ENCODE measurements around the gene TUBG1. TPM values are rescaled to one million over a fixed set of nuclear protein-coding genes. Genes with fewer than 3 reads are reported as not detected.

The TUBG1 gene
- total and polyA plus RNA-seq, 9 of the 15 experiments (the other 6 are each of a cell fraction or from before 2014, with no cell fraction given): 33.1 to 147 (median 66.0) TPM

DNA sequence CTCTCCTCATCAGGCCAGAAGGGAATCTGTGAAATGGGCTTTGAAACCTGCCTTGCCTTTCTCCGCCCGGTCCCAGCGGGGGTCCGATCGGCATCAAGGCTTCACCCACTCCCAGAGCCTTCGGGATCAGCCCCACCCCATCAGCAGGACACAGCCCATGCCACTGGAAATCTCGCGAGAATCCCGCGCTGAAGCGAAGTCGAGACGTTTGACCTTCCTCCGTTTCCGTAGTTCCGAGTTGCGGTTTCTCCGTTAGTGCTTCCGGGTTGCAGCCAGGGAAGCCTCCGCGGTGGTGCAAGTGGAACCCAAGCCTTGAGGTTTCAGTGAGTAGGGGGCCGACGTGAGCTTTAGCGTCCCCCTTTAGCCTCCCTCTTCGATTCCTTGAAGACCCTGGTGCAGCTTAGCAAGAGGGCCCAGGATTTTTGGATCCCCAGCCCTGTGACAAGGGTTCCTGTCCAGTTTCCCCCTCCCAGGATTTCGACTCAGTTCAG, 47.5 kb upstream of the TUBG1 start, which contains the start of gene COASY (continued):
- TF ChIP-seq, protein P1, sequence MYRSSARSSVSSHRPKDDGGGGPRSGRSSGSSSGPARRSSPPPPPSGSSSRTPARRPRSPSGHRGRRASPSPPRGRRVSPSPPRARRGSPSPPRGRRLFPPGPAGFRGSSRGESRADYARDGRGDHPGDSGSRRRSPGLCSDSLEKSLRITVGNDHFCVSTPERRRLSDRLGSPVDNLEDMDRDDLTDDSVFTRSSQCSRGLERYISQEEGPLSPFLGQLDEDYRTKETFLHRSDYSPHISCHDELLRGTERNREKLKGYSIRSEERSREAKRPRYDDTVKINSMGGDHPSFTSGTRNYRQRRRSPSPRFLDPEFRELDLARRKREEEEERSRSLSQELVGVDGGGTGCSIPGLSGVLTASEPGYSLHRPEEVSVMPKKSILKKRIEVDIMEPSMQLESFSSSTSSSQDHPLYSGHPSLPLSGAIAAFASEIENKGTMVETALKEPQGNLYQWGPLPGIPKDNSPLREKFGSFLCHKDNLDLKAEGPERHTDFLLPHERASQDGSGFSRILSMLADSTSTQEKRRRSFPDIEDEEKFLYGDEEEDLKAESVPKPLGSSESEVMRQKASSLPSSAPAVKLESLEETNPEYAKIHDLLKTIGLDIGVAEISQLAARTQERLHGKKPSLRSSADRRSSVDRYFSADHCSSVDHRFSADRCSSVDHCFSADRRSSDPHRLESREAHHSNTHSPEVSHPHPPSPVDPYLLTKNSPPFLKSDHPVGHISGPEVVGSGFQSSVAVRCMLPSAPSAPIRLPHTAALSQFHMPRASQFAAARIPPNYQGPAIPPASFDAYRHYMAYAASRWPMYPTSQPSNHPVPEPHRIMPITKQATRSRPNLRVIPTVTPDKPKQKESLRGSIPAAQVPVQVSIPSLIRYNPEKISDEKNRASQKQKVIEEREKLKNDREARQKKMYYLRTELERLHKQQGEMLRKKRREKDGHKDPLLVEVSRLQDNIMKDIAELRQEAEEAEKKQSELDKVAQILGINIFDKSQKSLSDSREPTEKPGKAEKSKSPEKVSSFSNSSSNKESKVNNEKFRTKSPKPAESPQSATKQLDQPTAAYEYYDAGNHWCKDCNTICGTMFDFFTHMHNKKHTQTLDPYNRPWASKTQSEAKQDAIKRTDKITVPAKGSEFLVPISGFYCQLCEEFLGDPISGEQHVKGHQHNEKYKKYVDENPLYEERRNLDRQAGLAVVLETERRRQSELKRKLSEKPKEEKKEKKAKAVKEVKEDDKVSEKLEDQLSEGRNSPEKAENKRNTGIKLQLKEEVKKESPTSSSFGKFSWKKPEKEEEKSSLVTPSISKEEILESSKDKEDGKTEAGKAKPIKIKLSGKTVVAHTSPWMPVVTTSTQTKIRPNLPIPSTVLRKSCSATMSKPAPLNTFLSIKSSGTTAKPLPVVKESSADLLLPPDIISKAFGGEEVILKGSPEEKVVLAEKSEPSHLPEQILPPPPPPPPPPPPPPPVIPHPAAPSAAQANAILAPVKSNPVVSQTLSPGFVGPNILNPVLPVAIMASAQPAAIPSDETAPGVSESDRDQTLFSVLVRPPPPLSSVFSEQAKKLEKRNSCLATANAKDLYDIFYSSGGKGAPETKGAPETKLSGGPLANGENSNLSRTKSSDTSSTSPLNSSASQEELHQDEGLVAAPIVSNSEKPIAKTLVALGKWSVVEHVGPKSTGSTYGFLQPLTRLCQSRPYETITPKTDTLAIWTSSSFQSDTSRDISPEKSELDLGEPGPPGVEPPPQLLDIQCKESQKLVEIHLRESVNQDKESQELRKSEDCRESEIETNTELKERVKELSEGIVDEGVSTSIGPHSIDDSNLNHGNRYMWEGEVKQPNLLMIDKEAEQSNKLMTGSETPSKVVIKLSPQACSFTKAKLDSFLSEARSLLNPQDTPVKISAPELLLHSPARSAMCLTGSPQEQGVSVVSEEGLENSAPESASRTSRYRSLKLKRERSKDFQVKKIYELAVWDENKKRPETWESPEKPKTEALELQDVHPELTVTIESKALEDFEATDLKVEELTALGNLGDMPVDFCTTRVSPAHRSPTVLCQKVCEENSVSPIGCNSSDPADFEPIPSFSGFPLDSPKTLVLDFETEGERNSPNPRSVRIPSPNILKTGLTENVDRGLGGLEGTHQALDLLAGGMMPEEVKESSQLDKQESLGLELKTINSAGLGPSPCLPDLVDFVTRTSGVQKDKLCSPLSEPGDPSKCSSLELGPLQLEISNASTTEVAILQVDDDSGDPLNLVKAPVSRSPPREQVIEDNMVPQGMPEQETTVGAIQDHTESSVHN (IDR thresholded peaks at IDR 0.05; ENCODE audit: borderline replicate concordance in 1 of 2, low read depth in 1 of 2): no peak
- TF ChIP-seq ZNF764 (CRISPR knock-in tag; IDR thresholded peaks at IDR 0.05; ENCODE audit: low read depth) (no peak), KLF10 (CRISPR knock-in tag; IDR thresholded peaks at IDR 0.05) (no peak), ZNF586 (CRISPR knock-in tag; conservative IDR thresholded peaks at IDR 0.05) (no peak), POU5F1 (IDR thresholded peaks at IDR 0.05; ENCODE audit: borderline replicate concordance, low read depth, low read length, partially characterized antibody) (peak; percentile 98), ARID2 (IDR thresholded peaks at IDR 0.05) (no peak), SRSF1 (IDR thresholded peaks at IDR 0.05; ENCODE audit: low read depth, low read length) (no peak), TARDBP (IDR thresholded peaks at IDR 0.05) (no peak), SREBF1 (IDR thresholded peaks at IDR 0.05; ENCODE audit: borderline replicate concordance, low read depth, low read length) (no peak), HNRNPL (IDR thresholded peaks at IDR 0.05; ENCODE audit: low read depth, low read length) (no peak), ZNF79 (CRISPR knock-in tag; IDR thresholded peaks at IDR 0.05; ENCODE audit: low read depth) (no peak), NR2C2 (CRISPR knock-in tag; IDR thresholded peaks at IDR 0.05) (peak; percentile 98), NR2C2 (tag; IDR thresholded peaks at IDR 0.05) (peak; percentile 100), BMI1 (IDR thresholded peaks at IDR 0.05; ENCODE audit: low read length) (no peak), ZNF41 (CRISPR knock-in tag; conservative IDR thresholded peaks at IDR 0.05) (no peak), CBFA2T3 (IDR thresholded peaks at IDR 0.05) (0 out of 2 replicates have a peak, but pooled peaks have one; percentile 3), NRF1 (conservative IDR thresholded peaks at IDR 0.05 in 1 of 2, IDR thresholded peaks at IDR 0.05 in 1 of 2) (no peak), SMARCB1 (IDR thresholded peaks at IDR 0.05; ENCODE audit: insufficient read length, low read depth) (no peak), SPI1 (IDR thresholded peaks at IDR 0.05; ENCODE audit: borderline replicate concordance, low read depth, low read length) (no peak)
- TF ChIP-seq, protein P2, sequence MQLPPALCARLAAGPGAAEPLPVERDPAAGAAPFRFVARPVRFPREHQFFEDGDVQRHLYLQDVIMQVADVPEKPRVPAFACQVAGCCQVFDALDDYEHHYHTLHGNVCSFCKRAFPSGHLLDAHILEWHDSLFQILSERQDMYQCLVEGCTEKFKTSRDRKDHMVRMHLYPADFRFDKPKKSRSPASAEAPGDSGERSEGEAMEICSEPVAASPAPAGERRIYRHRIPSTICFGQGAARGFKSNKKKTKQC (CRISPR knock-in tag; IDR thresholded peaks at IDR 0.05): no peak
- TF ChIP-seq, protein P3, sequence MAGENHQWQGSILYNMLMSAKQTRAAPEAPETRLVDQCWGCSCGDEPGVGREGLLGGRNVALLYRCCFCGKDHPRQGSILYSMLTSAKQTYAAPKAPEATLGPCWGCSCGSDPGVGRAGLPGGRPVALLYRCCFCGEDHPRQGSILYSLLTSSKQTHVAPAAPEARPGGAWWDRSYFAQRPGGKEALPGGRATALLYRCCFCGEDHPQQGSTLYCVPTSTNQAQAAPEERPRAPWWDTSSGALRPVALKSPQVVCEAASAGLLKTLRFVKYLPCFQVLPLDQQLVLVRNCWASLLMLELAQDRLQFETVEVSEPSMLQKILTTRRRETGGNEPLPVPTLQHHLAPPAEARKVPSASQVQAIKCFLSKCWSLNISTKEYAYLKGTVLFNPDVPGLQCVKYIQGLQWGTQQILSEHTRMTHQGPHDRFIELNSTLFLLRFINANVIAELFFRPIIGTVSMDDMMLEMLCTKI (IDR thresholded peaks at IDR 0.05; ENCODE audit: partially characterized antibody): no peak
